Amniotic stem cell (primary cell): ENCODE results near the gene COX6B2.
"Not testable (repeated sequence)": the region's sequence is repeated elsewhere in the genome, so short reads cannot be mapped to it uniquely, and the experiment has no call there.

Experiments
- DNase-seq: peaks from one replicate; lab custom pipeline; 2025; lab: John Stamatoyannopoulos, UW

Gene COX6B2

DNA sequence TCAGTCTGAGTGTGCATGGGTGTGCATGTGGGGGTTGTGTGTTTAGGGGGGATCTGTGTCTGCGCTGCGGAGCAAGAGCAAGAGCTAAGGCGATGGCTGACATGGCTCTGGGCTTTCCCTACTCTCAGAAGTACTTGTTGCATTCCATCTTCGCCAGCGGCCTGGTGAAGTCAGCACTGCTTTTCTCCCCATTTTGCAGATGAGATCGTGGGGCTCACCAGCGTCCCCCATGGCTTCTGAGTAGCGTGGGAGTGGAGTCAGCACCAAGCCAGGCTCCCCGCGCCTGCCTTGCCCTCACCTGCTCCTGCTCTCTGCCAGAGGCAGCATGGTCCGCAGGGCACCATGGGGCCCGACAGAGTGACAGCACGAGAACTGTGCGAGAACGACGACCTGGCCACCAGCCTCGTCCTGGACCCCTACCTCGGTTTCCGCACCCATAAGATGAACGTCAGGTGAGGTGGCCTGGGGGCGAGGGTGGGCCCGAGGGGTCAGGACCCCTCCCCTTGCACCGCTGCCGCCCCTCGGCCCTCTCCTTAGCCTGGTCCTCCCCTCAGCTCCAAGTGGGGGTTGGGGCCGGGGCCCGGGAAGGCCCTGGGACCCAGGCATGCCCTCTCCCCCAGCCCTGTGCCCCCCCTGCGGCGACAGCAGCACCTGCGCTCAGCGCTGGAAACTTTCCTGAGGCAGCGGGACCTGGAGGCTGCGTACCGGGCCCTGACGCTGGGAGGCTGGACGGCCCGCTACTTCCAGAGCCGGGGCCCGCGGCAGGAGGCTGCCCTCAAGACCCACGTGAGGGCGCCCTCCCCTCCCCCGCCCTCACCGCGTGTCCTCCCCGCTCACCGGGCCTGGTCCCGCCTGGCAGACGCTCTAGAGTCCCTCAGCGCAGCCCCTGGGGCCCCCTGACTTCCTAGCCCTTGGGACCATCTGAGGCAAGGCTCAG lies 12.7 kb downstream of the COX6B2 start:
- no peak for DNase-seq

DNA sequence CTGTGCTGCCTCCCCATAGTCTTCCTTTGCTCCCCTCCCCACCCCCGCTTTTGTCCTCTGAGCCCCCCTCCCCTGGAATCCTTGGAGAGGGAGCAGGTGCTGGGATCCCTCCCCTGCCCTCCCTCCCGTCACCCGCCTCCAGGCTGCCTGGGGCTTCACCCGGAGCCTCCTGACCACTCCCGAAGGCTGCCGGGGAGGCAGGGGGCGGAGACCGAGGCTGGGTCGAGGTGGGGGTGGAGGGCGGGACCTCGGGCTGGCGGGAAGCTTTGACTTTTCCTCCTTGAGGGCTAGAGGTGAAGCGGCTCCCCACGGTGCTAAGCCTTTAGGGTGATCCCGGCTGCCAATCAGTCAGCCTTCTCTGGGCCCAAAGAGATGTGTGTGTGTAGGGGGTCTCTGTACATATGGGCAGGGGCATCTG lies 13.3 kb downstream of the COX6B2 start:
- no peak for DNase-seq

GRCh38 chr19:55340784-55341147 lies 13.8 kb downstream of the COX6B2 start:
- DNase-seq = no peak

DNA sequence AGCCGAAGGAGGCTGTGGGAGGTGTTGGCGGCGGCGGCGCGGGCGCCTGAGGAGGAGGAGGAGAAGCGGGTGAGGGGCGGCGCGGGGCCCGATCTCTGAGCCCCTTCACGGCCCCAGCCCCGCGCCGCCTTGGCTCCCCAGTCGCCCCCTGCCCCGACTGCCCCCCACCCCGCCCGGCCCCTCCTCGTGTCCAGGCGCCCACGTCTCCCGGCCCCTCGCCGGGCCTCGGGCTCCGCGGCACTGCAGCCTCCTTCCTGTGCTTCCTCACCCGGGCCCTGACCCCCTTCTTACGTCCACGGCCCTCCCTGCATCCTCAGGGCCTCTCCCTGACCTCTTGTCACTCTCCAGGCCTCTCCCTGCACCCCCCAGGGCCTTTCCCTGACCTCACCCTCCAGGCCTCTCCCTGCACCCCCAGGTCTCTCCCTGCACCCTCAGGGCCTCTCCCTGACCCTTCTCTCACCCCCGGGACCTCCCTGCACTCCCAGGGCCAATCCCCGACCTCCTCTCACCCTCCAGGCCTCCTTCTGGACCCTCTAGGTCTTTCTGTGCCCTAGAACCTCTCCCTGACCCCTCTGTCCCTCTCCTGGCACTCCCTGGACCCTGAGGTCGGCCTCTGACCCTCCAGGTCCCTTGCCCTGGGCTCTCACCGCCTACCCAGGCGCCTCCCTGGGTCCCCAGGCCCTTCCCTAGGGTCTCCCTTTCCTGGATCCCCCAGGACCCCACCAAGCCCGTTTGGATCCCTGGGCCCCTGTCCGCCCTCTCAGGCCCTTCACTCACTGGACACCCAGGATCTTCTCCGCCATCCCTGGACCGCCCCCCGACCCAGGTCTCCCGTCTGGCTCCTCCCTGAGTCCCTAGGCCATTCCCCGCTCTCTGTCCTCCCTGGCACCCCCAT lies 14.4 kb downstream of the COX6B2 start:
- DNase-seq = no peak

DNA sequence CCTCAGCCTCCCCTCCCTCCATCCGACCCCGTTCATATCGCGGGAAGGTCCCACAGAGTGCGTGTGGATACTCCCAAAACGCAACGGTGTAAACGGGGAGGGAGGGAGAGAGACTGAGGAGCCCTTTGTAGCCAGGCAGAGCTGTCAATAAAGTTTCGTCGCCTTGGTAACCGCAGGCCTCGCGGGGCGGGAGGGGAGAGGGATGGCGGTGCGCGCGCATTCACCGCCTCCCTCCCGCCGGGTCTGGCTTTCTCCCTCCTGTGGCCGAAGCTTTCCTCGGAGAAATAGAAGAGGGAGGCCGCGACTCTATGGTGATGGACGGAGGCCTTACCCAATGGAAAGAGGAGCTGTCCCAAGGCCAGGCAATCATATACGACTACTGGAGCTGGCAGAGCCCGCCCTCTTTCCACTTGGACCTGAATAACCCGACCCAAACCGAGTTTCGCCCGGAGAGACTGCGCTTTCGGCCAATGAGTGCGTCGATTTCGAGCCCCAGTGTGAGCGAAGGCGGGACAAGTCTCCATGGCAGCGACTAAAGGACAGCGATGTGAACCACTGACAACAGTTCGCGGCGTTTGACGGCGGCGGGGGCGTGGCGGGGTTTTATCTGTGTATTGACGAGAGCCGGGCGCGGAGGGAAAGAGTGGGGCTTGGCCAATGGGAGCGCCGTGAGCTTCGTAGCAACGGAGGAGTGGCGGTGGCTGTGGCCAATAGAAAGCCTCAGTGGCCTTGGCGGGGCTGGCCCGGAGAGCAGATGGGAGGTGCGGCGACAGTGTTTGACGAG lies 15.2 kb downstream of the COX6B2 start, which contains the start of gene KMT5C:
Gene KMT5C, plus strand, starts transcription at position 772 of the 784 bp plus-strand sequence. CDS start 2,061 bp downstream, outside the sequence.
- DNase-seq = peak; percentile 100

DNA sequence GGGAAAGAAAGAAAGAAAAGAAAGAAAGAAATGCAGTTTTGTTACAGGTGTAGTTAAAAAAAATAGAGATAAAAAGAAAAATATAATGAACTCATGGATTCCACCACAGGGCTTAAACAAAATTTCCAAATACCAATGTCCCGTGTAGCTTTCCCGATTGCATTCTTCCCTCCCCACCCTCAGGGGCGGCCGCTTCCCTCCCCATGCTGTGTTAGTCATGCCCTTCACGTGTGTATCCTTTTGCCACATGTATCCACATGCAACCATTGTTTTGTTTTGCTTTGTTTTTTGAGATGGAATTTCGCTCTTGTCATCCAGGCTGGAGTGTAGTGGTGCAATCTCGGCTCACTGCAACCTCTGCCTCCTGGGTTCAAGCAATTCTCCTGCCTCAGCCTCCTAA lies 18.4 kb downstream of the COX6B2 start:
- DNase-seq = no peak

DNA sequence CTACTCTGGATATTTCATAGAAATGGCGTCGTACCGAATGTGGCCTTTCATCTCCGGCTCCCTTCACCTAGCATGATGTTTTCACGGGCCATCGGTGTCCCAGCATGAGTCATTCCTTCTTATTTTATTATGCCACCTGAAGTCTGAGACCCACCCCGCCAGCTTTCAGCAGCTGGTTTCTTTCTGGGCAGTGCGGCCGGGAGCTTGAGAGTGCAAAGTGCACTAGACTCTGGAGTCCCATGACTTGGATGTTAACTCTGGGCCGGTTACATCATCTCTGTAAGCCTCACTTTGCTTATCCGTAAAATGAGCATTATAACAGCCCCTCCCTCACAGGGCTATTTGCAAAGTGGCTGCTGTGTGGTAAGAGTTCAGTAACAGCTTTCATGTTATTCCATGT lies 20.6 kb downstream of the COX6B2 start:
- no peak for DNase-seq

DNA sequence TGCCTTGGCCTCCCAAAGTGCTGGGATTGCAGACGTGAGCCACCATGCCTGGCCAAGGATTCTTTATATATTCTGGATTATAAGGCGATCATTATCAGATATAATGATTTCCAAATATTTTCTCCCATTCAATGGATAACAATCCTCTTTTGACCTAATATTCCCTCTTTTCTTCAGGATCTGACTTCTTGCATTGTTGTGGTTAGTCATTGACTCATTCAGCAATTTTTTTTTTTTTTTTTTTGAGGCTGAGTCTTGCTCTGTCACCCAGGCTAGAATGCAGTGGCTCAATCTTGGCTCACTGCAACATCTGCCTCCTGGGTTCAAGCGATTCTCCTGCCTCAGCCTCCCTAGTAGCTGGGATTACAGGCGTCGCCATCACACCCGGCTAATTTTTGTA lies 24.7 kb downstream of the COX6B2 start:
- not testable (repeated sequence) for DNase-seq

GRCh38 chr19:55328774-55329318 lies 25.7 kb downstream of the COX6B2 start:
- not testable (repeated sequence) for DNase-seq

DNA sequence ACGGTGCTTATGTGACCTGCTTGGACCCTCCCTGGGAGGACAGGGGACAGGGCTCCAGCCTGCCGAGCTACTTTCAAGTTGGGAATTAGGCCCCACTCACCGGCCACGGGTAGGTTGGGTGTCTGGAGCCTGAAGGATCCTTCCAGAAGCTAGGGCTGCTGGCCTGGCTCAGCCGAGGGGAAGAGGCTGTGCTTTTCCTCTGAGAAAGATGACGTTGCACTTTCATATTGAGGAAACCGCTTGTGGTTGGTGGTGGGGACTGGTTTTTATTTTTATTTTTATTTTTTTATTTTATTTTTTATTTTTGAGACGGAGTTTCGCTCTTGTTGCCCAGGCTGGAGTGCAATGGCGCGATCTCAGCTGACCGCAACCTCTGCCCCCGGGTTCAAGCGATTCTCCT lies 29.3 kb downstream of the COX6B2 start, which contains the start of gene TMEM150B:
Gene TMEM150B, minus strand, starts transcription at position 170 of the 400 bp plus-strand sequence. CDS start 4,305 bp downstream, outside the sequence.
- DNase-seq = no peak

GRCh38 chr19:55324662-55325061 lies 29.9 kb downstream of the COX6B2 start:
- no peak for DNase-seq

GRCh38 chr19:55322204-55322885 lies 32.2 kb downstream of the COX6B2 start:
- no peak for DNase-seq

- DNase-seq = no peak
Observed at GRCh38 chr19:55321466-55322137, 32.9 kb downstream of the COX6B2 start.

- DNase-seq = no peak
Observed at GRCh38 chr19:55320844-55321419, 33.6 kb downstream of the COX6B2 start.

DNA sequence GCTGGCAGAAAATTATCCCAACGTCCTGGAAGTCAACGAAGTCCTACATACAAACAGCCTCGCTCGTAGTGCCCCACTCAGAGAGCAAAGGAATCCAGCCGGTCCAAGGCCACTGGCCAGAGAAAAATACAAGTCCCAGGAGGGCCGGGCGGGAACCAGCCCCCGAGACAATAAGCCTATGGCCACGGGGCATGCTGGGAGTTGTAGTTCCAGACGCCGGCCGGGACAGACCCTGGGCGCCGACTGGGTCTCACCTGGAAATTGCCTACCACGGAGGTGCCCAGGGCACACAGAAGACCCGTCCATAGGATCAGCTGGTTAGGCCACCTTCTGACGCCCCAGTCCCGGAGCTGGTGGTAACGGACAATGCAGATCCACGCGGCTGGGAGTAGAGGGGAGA lies 34.7 kb downstream of the COX6B2 start:
- no peak for DNase-seq

DNA sequence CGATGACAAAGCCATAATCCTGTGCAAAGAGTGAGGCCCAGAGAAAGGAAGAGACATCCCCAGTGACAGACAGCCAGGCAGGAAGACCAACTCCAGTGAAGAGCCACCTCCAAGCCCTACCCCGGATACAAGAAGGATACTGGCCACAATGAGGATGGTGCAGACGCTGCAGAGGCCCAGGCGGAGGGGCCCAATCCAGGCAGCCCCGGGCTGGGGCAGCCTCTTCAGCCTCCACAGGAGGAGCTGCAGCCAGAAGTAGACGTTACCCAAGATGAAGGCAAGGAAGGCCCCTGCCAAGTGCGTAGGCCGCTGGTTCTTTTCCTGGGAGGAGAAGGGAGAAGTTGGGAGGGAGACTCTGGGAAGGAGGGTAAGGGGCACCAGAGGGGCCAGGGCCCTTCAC lies 37.9 kb downstream of the COX6B2 start:
- DNase-seq = no peak

- no peak for DNase-seq
Observed at GRCh38 chr19:55315956-55316525, 38.5 kb downstream of the COX6B2 start.

DNA sequence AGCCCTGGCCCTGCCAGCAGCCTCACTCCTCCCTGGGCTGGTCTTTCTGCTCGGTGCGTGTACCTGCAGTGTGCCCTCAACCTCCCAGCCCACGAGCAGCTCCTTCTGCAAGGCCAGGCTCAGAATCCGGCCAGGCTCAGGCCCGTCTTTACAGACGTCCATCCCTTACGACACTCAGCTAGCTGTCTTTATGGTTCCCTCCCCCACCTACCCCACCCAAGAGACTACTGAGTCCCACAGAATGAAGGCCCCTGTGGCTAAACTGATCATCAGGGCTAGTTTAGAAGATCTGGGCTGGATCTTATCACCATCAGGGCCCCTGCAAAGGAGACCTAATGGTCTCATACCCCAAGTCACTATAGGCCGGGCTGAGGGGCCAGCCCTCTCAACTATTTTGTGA lies 40.1 kb downstream of the COX6B2 start:
- DNase-seq = no peak
